HG02938 (cell line): ENCODE measurements around the gene STC2.
"Not testable (repeated sequence)": the region's sequence is repeated elsewhere in the genome, so short reads cannot be mapped to it uniquely, and the experiment has no call there.

Experiments used
- ATAC-seq: cut with Tn5 transposase; IDR thresholded peaks from one replicate; pipeline ENCODE4 v1.9.1; 2021; ENCODE audit warnings: mild to moderate bottlenecking, moderate library complexity; ENCODE audit not compliant: unreplicated experiment

STC2 gene, protein sequence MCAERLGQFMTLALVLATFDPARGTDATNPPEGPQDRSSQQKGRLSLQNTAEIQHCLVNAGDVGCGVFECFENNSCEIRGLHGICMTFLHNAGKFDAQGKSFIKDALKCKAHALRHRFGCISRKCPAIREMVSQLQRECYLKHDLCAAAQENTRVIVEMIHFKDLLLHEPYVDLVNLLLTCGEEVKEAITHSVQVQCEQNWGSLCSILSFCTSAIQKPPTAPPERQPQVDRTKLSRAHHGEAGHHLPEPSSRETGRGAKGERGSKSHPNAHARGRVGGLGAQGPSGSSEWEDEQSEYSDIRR

DNA sequence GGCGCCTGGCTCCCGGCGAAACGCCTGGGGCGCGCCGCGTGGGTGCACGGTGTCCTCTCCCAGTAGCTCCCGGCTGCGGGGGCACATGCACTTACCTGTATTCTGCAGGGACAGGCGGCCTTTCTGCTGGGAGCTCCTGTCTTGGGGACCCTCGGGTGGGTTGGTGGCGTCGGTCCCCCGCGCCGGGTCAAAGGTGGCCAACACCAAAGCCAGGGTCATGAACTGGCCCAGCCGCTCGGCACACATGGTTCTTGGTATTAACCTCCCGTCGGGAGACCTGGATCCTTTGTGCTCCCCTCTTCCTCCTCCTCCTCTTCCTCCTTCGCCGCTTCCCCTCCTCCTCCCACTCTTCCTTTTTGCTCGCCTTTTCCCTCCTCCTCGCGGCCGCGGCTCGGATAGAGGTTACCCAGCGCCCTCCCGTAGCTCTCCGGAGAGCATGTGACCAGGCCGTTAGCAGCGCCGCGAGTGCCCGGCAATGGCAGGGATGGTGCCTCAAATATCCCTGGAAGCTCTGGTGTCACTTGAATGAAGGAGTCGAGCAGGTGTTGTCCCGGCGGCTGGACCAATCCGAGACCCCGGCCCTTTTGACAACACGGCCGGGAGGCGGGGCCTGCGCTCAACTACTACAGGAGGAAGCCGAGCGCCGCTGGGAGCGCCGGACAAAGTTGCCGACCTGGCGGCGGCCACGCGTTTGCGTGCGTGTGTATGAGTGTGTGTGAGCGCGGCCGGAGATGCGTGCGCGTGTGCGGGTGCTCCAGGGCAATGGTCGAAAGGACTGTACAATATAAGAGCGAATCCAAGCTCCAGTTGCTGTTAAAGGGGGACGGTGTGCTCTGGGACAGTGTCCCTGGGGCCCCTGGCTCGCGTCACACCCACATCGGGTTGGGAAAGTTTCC, at the start of gene STC2:
Gene STC2, minus strand, starts transcription at position 467 of the 896 bp plus-strand sequence. Its CDS starts 221 bp downstream, at position 246.
- no peak for ATAC-seq

DNA sequence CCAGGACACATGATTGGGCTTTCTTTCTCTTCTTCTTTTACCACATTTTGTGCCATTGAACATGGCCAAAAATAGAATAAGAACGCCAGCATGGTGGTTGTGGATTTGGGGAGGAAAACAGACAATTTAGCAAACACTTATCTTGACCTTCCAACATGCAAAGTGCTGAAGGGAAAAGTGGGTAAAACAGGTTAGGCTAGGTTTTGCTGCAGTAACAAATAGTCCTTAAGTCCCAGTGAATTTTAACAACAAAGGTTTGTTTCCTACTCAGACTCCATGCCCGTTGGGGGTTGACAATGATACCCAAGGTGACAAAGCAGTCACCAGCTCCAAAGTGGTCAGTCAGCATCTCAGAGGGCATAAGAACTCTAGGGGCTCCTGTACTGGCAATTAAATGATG, 43.2 kb upstream of the STC2 start:
- ATAC-seq: no peak

DNA sequence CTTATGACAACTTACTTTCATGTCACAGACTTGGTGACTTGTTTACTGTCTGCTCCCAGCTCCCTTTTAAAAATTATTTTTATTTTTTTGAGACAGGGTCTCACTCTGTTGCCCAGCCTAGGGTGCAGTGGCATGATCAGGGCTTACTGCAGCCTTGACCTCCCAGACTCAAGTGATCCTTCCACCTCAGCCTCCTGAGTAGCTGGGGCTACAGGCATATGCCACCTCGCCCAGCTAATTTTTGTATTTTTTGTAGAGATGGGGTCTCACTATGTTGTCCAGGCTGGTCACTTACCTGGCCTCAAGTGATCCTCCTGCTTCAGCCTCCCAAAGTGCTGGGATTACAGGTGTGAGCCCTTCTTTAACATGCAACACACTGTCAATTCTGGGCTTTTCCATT, 35.2 kb upstream of the STC2 start:
- ATAC-seq: not testable (repeated sequence)

DNA sequence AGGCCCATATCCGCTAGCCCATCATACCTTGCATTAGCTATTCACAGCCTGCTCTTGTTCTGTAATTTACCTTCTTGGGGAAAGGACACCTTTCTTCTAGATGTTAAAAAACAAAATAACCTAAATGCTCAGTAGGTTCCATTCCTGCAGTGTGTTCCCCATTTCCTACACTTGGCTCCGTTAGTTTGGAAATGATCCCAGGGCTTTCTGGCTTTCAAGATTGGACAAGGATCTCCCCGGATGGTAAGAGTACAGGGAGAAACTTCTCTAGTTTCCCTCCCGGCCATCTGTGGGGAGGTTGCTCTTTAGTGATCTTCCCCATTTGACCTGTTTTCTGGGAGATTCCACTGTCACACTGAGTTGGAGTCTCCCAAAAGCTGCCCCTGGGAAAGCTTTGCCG, 27.3 kb upstream of the STC2 start:
- no peak for ATAC-seq

DNA sequence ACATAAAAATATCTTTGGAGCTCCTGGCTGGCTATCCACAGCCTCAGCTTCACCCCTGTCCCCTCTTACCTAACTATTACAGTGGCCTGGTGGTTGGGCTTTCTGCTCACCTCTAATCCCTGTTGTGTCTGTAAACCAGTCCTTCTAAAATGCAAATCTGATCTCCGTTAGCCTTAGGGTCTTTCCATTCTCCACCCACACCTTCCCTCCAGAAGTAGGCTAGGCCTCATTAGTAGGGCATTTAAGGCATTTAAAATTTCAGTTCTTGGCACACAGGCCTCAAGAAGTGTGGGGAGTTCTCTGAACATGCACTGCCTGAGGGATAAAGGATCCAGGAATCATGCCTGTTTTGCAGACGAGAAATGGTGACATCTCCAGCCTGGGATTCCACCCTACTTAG, 26.4 kb upstream of the STC2 start:
- no peak for ATAC-seq

DNA sequence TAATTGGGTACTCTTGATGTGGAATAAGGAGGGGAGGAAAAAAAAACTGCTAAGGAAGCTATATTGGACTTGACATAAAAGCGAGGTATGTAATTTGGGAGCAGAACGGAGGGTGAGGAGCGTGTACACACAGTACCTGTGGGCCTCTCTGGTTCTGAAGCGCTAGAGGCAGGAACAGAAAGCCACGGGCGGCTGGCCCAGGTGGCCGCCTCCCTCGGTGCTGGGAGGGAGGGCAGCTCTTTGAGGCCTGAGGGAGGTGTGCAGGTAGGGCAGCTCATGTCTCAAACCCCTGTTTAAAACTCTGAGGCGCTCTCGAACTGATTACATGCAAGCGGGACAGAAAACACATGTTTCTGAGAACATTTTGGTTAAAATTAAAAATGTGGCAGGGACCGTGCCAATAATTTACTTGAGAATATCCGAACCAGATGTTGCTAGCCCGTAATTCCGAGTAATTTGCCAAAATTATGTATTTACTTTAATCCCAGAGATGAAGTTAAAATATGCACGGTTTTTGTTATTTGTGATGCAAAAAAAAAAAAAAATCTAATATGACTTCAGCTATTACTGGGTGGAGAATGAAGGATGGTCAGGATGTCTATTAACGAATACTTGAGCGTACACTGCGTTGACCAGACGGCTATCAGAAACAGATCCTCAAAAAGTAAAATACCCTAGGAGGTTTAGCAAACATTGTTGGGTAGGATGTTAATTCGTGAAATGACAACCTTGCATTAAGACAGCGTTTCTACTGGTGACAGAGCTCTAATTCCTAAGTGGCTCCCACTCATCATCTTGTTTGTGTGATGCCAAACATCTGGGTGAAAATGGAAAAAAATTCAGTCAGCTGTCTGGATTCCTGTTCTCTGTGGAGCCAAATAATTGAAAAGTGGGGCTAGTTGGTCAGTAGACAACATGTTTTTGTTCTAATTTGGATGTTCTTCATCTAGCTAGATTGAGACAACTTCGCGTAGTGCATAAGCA, 24.4 kb upstream of the STC2 start:
- no peak for ATAC-seq

DNA sequence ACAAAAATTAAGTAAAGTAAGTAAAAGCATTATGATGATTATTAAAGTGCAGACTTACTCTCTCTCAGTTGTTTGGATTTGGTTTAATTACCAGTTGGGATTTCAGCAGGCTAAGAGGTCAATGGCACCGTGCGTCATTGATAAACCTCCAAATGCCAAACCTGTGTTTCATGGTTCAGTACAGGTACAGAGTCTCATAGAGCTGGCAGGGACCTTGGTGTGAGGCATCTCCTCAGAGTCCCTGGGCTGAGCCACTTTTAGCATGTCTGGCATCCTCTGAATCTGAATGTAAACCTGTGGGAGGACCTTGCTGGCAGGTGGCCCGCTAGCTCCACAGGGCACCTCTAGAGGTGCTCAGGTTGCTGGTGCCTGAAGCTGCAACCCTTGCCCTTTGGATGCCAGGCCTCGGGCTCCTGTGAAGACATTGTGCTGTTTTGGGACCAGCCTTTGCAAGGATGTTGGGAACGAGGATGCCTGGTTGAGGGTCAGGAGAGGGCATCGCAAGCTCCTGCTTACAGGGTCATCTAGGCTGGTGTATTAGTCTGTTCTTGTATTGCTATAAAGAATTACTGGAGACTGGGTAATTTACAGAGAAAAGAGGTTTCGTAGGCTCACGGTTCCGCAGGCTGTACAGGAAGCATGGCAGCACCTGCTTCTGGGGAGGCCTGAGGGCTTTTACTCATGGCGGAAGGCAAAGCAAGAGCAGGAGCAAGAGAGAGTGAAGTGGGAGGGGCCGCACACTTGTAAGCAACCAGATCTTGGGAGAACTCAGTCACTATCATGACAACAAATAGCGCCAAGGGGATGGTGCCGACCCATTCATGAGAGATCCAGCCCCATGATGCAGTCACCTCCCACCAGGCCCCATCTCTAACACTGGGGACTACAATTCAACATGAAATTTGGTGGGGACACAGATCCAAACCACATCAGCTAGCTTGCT, 14.9 kb upstream of the STC2 start:
- ATAC-seq: no peak

DNA sequence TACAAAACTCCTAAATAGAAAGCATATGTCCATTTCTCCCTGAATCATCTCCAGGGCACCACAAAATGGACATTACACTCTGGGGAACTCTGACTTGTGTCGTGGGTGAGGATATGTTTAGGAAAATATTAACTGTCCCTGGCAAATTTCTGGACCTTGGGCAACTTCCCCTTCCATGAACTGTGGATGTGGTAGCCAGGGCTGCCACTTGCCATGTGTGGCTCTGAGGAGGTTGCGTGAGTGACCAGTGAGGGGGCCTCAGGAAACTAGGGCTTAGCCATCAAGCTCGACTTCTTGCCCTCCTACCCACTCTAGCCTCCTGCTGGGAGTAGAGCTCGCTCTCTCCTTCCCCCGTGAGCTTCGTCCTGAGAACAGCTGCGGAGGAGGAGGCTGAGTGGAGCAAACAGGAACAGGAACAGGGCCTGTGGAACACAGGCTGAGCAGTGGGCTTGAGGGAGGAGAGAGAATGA, 13.8 kb upstream of the STC2 start:
- ATAC-seq: no peak

DNA sequence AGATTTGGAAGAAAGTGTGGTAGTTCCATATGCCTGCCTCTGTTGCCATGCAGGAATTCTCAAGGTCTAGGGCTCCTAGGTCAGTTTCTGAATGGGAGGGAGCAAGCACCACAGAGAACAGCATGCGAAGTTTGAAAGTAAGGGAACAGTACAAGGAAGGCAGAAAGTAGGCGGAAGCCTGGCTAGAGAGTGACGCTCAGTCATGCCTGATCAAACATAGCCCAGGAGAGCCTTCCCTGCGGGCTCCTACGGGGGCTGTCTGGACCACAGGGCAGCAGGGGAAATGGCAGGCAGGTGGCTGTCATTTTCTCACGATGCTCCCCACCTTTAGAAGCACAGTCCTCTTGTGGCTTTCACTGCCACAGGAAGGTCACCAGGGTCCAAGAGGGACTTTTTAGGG, 12.8 kb upstream of the STC2 start:
- ATAC-seq: no peak

DNA sequence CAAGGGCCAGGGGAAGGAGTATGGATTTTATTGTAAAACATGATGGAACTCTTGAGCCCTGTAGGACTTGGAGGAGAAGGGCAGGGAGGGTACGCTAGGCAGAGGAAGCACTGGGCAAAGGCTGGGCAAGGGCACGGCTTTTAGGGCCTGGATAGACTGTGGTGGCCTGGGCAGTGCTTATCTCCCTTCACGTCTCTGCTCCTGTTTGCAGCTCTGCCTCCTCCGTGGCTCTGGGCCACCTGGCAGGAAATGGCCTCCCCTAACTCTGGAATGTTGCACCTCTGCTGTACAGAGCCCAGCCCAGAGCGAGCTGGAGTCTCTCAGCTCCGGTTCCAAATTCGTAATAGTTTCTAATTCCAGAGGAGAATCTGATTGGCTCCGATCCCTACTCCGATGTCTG, 12.2 kb upstream of the STC2 start:
- ATAC-seq: no peak

DNA sequence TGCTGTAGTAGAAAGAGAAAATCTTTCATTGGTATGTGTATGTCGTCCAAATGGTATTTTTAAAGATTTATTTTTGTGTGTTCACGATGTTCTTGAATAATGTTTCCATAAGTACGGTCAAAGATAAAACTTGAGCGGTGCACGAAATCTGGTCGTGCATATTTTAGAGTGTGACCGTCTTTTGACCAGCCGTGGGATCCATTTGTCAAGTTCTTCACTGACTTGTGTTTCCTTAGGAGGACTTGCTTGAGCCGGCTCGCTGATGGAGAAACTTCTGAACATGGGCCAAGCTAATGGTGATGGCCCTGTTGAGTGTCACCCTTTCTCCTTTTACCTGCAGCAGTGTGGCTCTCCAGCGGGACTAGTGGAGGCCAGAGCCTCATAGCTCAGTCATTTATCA, 11.1 kb upstream of the STC2 start:
- no peak for ATAC-seq

DNA sequence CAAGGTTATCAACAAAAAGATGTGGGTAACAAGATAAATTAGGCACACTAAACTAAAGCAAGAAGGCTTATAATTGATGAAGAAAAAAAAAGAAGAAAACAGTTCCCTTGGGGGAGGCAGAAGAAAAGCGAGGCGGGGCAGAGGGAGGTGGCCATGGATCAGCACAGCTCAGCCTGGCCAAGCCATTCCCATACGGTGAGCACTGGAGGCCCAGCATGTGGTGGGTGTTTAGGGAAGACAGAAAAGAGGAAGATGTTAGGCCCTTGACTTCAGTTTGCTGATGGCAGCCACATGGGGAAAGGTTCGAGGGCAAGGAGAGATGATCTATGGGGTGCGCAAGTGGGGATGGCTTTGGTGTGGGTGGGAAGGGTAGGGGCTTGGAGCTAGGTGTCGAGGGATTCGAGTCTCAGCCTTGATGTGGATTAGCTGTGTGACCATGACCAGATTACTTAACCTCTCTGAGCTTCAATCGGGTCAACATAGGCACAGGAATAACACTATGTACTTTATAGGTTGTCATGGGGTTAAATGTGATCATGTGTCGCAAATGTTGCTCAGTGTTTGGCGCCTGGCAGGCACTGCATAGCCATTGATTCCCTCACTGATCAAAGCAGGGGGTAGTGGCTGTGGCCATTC, 10.3 kb upstream of the STC2 start:
- ATAC-seq: no peak

DNA sequence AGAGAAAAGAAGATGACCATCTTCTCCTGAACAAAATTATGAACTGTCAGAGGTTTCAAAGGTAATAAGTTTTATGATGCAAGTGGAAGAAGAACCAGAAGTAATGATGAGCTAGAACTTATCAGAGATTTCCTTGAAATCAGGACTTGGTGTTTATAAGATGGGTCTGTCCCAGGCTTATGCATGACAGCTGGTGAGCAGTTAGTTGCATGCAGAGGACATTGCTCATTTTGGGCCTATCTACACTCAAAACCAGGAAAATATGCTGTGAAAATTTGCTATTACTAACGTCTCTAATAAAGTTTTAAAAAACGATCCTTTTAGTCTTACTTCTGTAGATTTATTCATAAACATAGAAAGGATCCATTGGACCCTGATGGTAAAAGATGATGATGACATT, 6.6 kb upstream of the STC2 start:
- ATAC-seq: no peak

DNA sequence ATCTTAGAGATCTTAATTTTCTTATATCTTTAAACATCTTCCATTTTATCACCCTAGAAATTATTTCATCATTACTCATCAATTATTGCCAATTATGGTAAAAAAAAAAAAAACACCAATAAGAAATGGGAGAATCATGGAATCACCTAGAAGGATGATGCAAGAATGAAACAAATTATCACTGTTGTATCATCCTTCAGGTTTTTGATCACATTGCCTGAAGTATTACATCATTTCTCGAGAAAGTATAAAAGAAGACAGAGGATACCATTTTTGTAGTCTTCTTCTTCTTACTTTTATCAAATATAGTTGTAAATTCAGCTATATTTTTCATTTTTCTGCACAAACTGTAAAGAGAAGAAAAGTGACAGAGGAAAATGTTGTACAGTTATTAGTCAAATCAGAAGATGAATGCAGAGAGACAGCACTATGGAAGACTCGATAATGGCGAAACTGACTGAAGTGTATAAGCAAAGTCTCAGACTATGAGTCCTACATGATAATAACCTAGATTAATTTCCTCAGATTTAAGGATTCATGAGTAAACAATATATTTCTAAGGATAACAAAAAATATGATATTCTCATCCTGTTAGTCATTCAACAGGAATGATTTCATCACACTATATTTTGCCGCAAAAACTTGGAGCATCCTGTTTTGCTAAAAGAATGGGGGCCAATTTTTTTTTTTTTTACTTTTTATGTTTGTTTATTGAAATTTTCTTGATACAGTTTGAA, 5.9 kb upstream of the STC2 start:
- no peak for ATAC-seq

DNA sequence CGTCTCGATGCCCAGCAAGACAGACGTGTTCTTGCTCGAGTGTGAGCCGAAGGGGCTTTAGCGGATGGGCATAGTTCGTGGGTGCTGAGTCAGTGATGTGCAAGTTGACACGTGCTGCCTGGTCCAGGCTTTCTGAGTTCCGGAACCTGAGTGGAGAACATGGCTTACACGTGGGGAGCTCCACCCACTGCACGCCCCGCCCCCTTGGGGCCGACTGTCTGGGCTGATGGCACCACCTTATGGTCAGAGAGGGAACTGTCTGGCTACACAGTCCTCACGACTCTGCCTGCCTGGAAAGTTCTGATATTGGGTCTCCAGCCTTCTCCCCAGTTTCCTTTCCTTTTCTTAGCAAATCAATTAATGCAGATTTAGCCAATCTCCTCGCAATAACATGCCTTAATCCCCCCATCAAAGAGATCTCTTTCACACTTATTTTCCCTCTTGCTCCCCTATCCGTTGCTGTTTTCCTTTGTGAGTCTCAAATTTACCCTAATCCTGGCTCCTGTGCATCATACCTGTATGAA, 3.8 kb upstream of the STC2 start:
- ATAC-seq: peak; percentile 62

DNA sequence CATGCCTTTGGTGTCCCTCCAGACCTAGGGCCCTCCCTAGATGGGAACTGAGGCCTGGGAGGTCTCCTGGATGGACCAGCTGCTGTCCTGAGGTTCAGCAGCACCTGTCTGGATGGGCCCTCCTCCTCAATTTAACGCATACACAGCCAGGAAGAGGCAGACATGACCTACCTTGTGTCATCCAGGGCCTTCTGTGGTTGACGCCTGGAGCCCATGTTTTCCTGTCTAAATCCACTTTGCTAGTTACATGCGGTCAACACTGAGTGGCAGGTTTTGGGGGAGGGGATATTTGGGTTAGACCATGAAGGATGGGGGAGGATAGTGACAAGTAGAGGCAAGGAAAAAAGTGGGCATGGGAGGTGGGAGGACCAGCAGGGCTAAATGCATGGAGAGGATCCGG, 3.1 kb upstream of the STC2 start:
- no peak for ATAC-seq

DNA sequence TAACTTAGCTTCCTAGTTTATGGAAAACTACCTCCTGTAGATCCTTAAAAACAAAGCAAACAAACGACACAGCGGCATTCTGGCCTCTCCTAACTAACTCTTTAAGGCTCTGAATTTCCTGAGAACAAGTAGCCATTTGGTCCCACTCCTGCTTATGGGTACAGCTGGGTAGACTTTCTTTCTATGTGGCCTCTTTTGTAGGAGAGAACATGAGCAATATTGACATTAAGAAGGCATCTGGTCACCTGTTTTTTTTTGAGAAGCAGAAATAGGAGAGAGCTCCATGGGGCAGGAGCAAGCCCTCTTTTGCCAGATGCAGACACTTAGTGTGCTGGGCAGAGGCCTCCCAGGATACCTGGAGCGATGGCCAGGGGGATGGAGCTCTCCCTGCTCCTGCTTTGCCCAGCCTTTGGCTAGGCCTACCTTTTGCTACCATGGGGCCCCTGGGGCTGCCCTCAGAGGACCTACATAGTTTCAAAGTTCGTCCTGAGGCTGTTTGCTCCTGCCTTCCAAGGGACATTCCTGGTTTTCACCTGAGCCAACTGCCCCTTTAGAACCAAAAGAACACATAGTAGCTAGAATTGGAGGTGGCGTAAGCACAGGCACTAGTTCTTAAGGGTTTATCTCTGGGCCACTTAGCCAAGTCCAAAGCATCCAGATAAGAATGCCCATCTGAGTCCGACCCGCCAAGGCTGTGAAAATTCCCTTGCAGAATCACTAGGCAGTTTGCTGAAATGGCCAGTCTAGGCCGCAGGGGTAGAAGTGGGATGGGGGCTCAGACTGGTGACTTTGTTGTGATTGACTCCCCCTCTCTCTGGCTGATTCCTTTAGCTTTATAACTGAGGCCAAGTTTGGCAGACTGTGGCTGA, 2.4 kb upstream of the STC2 start:
- ATAC-seq: no peak
